AG04449 (cell line): ENCODE data around the gene KCTD17.
A peak's percentile ranks its signal among the peaks of the same experiment; 100 is the strongest.

Experiments used
- CTCF ChIA-PET: fragments of 350-600 bp; formaldehyde crosslinking; extraction: SDS; loops from one replicate; lab custom pipeline; 2021; ENCODE audit warnings: antibody characterized with exemption; lab: Yijun Ruan, JAX
- POLR2A ChIA-PET: fragments of 400-600, 350-600 bp; formaldehyde crosslinking; extraction: SDS; loops from one replicate; lab custom pipeline; 2020; ENCODE audit warnings: antibody characterized with exemption, inconsistent platforms; lab: Yijun Ruan, JAX
- DNase-seq: peaks from one replicate; pipeline ENCODE4 v3.0.0-alpha.2; 2010; ENCODE audit warnings: low read depth, low spot score
- H3K4me3 ChIP-seq: 2 replicates; pipeline ENCODE4 v1.5.1; 2011; ENCODE audit warnings: low read depth, mild to moderate bottlenecking, control low read depth, low read length
- CTCF ChIP-seq: IDR thresholded peaks from one replicate; pipeline ENCODE4 v1.5.1; 2011; ENCODE audit warnings: mild to moderate bottlenecking, moderate library complexity, low read length, control low read depth, inconsistent platforms; ENCODE audit not compliant: insufficient read depth; ENCODE audit errors: missing control alignments

The KCTD17 gene

GRCh38 chr22:37014835-37015586 lies 36.5 kb upstream of the KCTD17 start:
- H3K4me3 ChIP-seq = no peak overlapping the region
- CTCF ChIA-PET = interaction anchor here (1.6 kb wide), 1 partner anchor 37 kb away, joined by 4 read pairs; no protein-coding TSS in a partner anchor
- POLR2A ChIA-PET = no interaction called here
- TF ChIP-seq CTCF = no peak
- DNase-seq = no peak

GRCh38 chr22:37015587-37015878 lies 36.0 kb upstream of the KCTD17 start:
- no peak for DNase-seq
- H3K4me3 ChIP-seq = no peak overlapping the region
- ChIA-PET POLR2A (no interaction called here), CTCF (interaction anchor here (1.6 kb wide), 1 partner anchor 38 kb away, joined by 4 read pairs; no protein-coding TSS in a partner anchor)
- no peak for TF ChIP-seq CTCF

- CTCF ChIA-PET = interaction anchor here (1.2 to 1.5 kb wide), 4 partner anchors 13 to 160 kb away, joined by 3 to 4 read pairs (median 4); no protein-coding TSS in a partner anchor
These were observed 35.2 kb upstream of the KCTD17 start for GRCh38 chr22:37016134-37016910.

GRCh38 chr22:37017356-37017755 lies 34.2 kb upstream of the KCTD17 start:
- CTCF ChIA-PET = interaction anchor here (1.1 to 1.5 kb wide), 4 partner anchors 12 to 182 kb away, joined by 3 to 4 read pairs (median 4); no protein-coding TSS in a partner anchor
- no peak overlapping the region for H3K4me3 ChIP-seq
- POLR2A ChIA-PET = no interaction called here
- no peak for DNase-seq
- TF ChIP-seq CTCF = no peak

More at GRCh38 chr22:37016134-37016910, 35.2 kb upstream of the KCTD17 start:
- TF ChIP-seq CTCF = no peak
- POLR2A ChIA-PET = no interaction called here
- no peak overlapping the region for H3K4me3 ChIP-seq
- DNase-seq = no peak

- no peak for TF ChIP-seq CTCF
- ChIA-PET POLR2A (interaction anchor here (0.5 to 1.4 kb wide), 4 partner anchors 10 to 156 kb away, joined by 3 to 4 read pairs (median 4); partner anchors contain the start of gene KCTD17), CTCF (interaction anchor here (0.9 to 1.9 kb wide), 8 partner anchors 12 to 234 kb away, joined by 3 to 9 read pairs (median 4); no protein-coding TSS in a partner anchor)
- DNase-seq = no peak
- H3K4me3 ChIP-seq = peak overlapping the region; percentile 82
These were observed 33.3 kb upstream of the KCTD17 start for GRCh38 chr22:37018086-37018814.
